Stimulated activated CD4-positive, alpha-beta T cell treated with anti-CD3 and anti-CD28 coated beads, Interleukin-4, amount 100 ng/mL, for 4 hours (primary cell): ENCODE results near the gene HIBCH.
"Not testable (repeated sequence)": the region's sequence is repeated elsewhere in the genome, so short reads cannot be mapped to it uniquely, and the experiment has no call there.

Experiments
- DNase-seq, 2 experiments: peaks; one replicate each; pipeline ENCODE4 v3.0.0-alpha.2; 2020

Gene HIBCH

GRCh38 chr2:190319555-190320498 is at the start of gene HIBCH:
TSS of gene HIBCH (minus strand) at chr2:190319826. CDS start at chr2:190319750, 76 bp downstream.
- peak; percentile 84 to 88 for DNase-seq

GRCh38 chr2:190367091-190367490 is 47.5 kb upstream of the HIBCH start:
- no peak for DNase-seq

- DNase-seq = no peak
These were observed 46.7 kb upstream of the HIBCH start for GRCh38 chr2:190366248-190366753.

GRCh38 chr2:190365499-190366204 is 46.0 kb upstream of the HIBCH start:
- DNase-seq = no peak

- DNase-seq = no peak
These were observed 43.3 kb upstream of the HIBCH start for GRCh38 chr2:190362894-190363293.

GRCh38 chr2:190361572-190361971 is 41.9 kb upstream of the HIBCH start:
- DNase-seq = no peak

GRCh38 chr2:190360965-190361364 is 41.3 kb upstream of the HIBCH start:
- DNase-seq = no peak

- DNase-seq = no peak
These were observed 40.9 kb upstream of the HIBCH start for GRCh38 chr2:190360561-190360960.

GRCh38 chr2:190358655-190359448 is 39.2 kb upstream of the HIBCH start:
- not testable (repeated sequence) for DNase-seq

GRCh38 chr2:190357600-190357999 is 38.0 kb upstream of the HIBCH start:
- DNase-seq = no peak

GRCh38 chr2:190355968-190356644 is 36.5 kb upstream of the HIBCH start:
- no peak for DNase-seq

- DNase-seq = no peak
These were observed 34.5 kb upstream of the HIBCH start for GRCh38 chr2:190354003-190354690.

- no peak for DNase-seq
These were observed 33.9 kb upstream of the HIBCH start for GRCh38 chr2:190353537-190353899.

- DNase-seq = no peak
These were observed 33.3 kb upstream of the HIBCH start for GRCh38 chr2:190352668-190353536.

- DNase-seq = no peak
These were observed 32.3 kb upstream of the HIBCH start for GRCh38 chr2:190351955-190352354.

- no peak for DNase-seq
These were observed 30.7 kb upstream of the HIBCH start for GRCh38 chr2:190350371-190350770.

- no peak for DNase-seq
These were observed 24.7 kb upstream of the HIBCH start for GRCh38 chr2:190344276-190344827.

- DNase-seq = peak; percentile 29 to 39
These were observed 24.1 kb upstream of the HIBCH start, which contains the start of gene INPP1 for GRCh38 chr2:190343536-190344275. TSS of gene INPP1 (plus strand) at chr2:190343589. CDS start at chr2:190360103, 16,514 bp downstream.

GRCh38 chr2:190343089-190343535 is 23.5 kb upstream of the HIBCH start:
- no peak for DNase-seq
